Stimulated activated CD8-positive, alpha-beta memory T cell treated with anti-CD3 and anti-CD28 coated beads, Interleukin-15, amount 100 ng/mL, for 4 hours (primary cell): ENCODE data around the gene FRMD4A.
A peak's percentile ranks its signal among the peaks of the same experiment; 100 is the strongest.

Experiments used
- DNase-seq, 2 donors: peaks; one replicate each; pipeline ENCODE4 v3.0.0-alpha.2; 2020; ENCODE audit warnings: low read depth in 2 of 2

The FRMD4A gene

GRCh38 chr10:14017467-14017866 lies 313.3 kb downstream of the FRMD4A start:
- DNase-seq = no peak

- DNase-seq = no peak
Measured at GRCh38 chr10:14016931-14017333, 313.8 kb downstream of the FRMD4A start.

GRCh38 chr10:14016011-14016536 lies 314.6 kb downstream of the FRMD4A start:
- DNase-seq = no peak

- no peak for DNase-seq
Measured at GRCh38 chr10:14014423-14014822, 316.3 kb downstream of the FRMD4A start.

GRCh38 chr10:14010769-14011574 lies 319.8 kb downstream of the FRMD4A start:
- no peak for DNase-seq

GRCh38 chr10:14010101-14010558 lies 320.6 kb downstream of the FRMD4A start:
- DNase-seq = no peak

GRCh38 chr10:14009371-14010100 lies 321.2 kb downstream of the FRMD4A start:
- DNase-seq = peak; percentile 46 to 68

- no peak for DNase-seq
Measured at GRCh38 chr10:14008740-14009080, 322.0 kb downstream of the FRMD4A start.

GRCh38 chr10:14004536-14004935 lies 326.2 kb downstream of the FRMD4A start:
- DNase-seq = no peak

GRCh38 chr10:14003517-14004184 lies 327.1 kb downstream of the FRMD4A start:
- DNase-seq = no peak

GRCh38 chr10:14001298-14002040 lies 329.3 kb downstream of the FRMD4A start:
- DNase-seq = no peak

- no peak for DNase-seq
Measured at GRCh38 chr10:13998163-13998835, 332.4 kb downstream of the FRMD4A start.

- DNase-seq = no peak
Measured at GRCh38 chr10:13997650-13998049, 333.1 kb downstream of the FRMD4A start.

- no peak for DNase-seq
Measured at GRCh38 chr10:13994932-13995331, 335.8 kb downstream of the FRMD4A start.

- no peak for DNase-seq
Measured at GRCh38 chr10:13993673-13994089, 337.0 kb downstream of the FRMD4A start.

GRCh38 chr10:13993169-13993568 lies 337.6 kb downstream of the FRMD4A start:
- no peak for DNase-seq

- no peak for DNase-seq
Measured at GRCh38 chr10:13991353-13991752, 339.4 kb downstream of the FRMD4A start.

- DNase-seq = no peak
Measured at GRCh38 chr10:13990946-13991345, 339.8 kb downstream of the FRMD4A start.

- DNase-seq = no peak
Measured at GRCh38 chr10:13990392-13990805, 340.3 kb downstream of the FRMD4A start.

- no peak for DNase-seq
Measured at GRCh38 chr10:13989616-13990015, 341.1 kb downstream of the FRMD4A start.

GRCh38 chr10:13987446-13987845 lies 343.3 kb downstream of the FRMD4A start:
- DNase-seq = no peak
